ENCODE data around the gene AIPL1.
"Not testable (repeated sequence)": the region's sequence is repeated elsewhere in the genome, so short reads cannot be mapped to it uniquely, and the experiment has no call there.

The AIPL1 gene, protein sequence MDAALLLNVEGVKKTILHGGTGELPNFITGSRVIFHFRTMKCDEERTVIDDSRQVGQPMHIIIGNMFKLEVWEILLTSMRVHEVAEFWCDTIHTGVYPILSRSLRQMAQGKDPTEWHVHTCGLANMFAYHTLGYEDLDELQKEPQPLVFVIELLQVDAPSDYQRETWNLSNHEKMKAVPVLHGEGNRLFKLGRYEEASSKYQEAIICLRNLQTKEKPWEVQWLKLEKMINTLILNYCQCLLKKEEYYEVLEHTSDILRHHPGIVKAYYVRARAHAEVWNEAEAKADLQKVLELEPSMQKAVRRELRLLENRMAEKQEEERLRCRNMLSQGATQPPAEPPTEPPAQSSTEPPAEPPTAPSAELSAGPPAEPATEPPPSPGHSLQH

GRCh38 chr17:6435051-6435450, at the start of gene AIPL1:
TSS of gene AIPL1 (minus strand) at chr17:6435121. CDS start at chr17:6435104, 17 bp downstream.
- no peak for DNase-seq

- no peak for DNase-seq
Measured at GRCh38 chr17:6483507-6483906, 48.6 kb upstream of the AIPL1 start.

DNA sequence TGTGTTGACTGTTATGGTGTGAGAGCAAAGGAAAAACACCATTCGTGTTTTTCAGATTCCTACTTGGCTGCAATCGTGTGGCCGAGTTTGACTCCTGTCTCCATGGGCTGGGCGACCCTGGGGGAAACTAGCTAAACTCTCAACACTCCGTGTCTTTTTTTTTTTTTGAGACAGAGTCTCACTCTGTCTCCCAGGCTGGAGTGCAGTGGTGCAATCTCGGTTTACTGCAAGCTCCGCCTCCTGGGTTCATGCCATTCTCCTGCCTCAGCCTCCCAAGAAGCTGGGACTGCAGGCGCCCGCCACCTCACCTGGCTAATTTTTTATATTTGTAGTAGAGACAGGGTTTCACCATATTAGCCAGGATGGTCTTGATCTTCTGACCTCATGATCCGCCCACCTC, 47.9 kb upstream of the AIPL1 start:
- not testable (repeated sequence) for DNase-seq

DNA sequence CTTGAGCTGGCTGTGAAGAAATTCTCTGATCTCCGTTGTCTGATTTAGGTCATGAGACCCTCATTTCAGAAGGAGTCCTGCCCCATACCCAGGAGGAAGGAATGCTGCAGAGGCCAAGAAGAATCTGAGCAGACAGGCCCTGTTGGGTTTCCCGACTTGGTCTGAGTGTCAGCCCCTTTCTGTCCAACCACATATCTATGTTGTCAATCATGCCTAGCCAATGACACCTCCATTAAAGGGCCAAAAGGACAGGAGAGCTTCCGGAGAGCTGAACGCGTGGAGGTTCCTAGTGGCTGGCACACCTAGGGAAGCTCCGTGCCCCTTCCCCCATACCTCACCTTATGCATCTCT, 47.2 kb upstream of the AIPL1 start:
- no peak for DNase-seq

DNA sequence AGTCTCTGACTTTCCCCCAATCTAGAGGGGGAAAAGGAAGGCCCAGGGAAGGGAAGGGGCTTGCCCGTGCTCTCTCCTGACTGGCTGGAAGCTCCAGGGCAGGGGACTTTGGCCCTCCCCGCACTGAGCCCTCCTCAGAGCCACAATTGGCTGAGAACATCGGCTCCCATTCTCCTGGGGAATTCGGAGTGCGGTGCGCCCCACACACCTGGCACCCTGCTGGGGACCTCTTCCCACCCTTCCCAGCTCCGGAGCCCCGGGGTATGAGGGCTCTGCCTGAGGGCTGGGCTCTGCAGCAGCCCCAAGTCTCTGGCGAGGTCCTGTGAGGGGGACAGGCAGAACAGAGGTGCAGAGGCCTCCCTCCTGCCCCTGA, 45.4 kb upstream of the AIPL1 start:
- DNase-seq: no peak

GRCh38 chr17:6479622-6480302, 44.8 kb upstream of the AIPL1 start:
- DNase-seq: no peak

GRCh38 chr17:6478486-6478885, 43.6 kb upstream of the AIPL1 start:
- no peak for DNase-seq

DNA sequence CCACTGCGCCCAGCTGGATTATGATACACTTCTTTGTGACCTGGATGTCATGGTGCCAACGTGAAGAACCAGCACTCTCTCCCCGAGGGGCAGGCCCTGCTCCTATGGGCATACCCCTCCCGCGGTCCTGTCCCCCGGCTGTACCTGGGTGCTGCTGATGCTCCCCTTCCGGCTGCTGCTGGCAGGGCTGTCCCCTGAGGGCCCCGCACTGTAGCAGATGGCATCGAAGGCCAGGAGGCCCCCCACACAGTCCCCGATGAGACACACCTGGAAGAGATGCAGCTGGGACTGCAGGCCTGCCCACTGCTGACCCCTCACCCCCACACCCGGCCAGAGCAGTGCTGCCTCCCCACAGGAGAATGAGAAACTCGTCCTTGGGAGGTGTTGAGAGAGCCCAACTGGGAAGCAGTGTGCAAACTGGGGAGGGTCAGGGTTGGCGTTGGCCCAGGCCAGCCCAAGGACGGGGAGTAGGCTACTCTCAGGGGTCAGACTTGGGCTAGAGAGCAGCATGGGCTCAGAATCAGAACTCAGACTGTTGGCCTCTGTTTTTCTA, 43.0 kb upstream of the AIPL1 start:
- no peak for DNase-seq

GRCh38 chr17:6476810-6477179, 41.9 kb upstream of the AIPL1 start:
- no peak for DNase-seq

DNA sequence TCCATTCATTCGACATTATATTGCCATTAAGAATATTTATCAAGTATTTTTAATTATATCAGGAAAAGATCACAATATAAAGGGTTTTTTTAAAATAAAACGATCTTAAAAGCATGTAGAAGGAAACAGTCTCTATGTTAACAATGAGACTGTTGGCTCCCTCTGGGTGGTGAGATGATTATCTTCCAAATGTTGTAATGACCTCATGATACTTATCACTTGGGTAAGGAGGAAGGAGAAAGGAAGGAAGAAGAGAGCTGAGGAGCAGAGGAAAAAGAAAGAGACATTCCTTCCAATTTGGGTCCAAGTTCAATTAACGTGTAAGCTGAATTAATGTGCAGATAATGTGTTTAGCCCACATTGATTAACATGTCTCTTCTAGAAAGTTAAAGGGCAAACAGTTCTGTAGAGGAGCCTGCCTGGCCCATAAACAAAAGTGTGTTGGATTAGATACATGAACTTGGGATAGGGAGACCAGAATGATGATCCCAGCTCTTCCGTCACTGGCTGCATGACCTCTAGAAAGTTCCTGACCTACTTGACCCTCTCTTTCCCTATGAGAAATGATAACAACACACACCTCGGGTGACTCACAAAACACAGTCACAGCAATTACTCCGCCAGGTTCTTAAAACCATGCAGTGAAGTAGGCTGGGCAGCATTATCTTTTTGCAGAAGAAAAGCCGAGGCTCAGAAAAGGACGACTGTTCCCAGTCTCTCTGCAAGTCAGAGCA, 41.3 kb upstream of the AIPL1 start:
- no peak for DNase-seq

DNA sequence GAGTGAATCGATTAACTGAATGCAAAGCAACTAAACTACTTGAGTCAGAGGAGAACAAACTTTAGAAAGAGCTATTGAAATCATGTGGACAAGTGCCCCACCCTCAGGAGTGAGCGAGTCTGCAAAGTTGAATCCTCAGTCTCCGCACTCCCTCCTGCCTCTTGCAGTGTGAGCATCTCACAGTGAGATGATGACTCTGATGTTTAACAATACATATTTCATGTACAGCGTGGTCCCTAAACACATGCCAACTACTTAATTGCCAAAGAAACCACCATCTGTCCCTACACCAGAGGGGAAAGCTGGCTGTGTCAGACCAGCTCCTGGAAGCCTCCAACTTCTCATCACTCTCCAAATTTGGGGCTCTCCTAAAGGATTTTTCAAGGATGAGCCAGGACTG, 40.5 kb upstream of the AIPL1 start:
- no peak for DNase-seq

- DNase-seq: no peak
Measured at GRCh38 chr17:6474906-6475305, 40.0 kb upstream of the AIPL1 start.

GRCh38 chr17:6474376-6474775, 39.5 kb upstream of the AIPL1 start:
- DNase-seq: no peak

DNA sequence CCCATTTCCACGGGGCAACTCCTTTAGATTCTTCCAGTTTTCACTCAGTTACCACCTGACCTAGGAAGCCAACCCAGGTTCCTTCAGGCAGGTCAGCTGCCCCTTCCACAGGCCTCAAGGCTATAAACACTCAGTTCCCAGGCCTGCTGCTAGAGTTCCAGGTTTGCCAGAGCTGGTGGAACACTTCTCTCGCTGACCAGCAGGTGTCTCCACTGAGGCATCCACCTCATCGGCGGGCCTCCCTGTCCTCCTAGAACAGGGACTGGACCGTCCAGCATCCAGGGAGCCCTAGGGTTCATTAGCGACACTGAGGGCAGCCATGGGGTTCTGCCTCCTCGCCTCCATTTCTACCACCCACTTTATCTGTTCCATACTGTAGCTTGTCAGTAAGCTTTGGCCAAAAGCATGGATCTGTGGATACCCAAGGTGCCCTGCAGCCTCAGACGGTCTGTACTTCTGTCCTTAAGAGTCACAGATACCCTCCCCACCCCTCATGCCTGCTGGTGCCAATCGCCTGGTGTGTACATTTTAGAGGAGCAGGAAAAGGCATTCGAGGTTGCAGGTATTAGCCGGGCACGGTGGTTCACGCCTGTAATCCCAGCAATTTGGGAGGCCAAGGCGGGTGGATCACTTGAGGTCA, 38.3 kb upstream of the AIPL1 start:
- peak; percentile 86 for DNase-seq

- no peak for DNase-seq
Measured at GRCh38 chr17:6472517-6472916, 37.6 kb upstream of the AIPL1 start.

- no peak for DNase-seq
Measured at GRCh38 chr17:6471531-6472465, 36.9 kb upstream of the AIPL1 start.

DNA sequence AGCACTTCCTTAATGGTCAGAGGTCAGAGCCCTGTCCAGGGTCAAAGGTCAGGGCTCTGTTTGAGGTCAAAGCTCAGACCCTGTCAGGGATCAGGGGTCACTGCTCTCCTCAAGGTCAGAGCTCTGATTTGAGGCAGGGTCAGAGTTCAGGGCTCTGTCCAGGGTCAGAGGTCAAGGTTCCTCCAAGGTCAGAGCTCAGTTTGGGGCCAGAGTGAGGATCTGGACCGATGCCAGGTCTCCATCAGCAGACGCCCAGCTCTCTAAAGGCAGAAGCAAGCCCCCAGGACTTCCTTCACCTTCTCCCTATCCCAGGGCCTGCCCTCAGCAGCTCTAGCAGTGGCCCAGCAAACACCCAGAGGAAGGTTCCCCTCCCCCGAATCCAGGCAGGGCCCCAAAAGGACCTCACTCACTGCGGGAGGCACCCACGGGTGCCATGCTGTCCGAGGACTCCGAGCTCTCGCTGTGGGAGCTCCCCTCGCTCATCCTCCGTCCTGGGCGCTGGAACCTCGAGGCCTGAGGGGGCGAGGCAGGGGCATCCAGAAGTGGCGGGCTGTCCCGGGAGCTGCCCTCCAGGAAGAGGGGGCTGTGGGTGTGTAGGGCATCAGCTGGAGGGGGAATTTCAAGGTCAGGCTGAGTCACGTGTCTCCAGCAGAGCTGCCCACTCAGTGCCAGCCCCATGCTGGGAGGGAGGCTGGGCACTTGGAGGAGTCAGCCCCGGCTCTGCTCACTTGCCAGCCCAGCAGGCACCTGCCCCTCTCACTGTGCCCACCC, 36.0 kb upstream of the AIPL1 start:
- DNase-seq: no peak

- DNase-seq: no peak
Measured at GRCh38 chr17:6470146-6470718, 35.3 kb upstream of the AIPL1 start.

DNA sequence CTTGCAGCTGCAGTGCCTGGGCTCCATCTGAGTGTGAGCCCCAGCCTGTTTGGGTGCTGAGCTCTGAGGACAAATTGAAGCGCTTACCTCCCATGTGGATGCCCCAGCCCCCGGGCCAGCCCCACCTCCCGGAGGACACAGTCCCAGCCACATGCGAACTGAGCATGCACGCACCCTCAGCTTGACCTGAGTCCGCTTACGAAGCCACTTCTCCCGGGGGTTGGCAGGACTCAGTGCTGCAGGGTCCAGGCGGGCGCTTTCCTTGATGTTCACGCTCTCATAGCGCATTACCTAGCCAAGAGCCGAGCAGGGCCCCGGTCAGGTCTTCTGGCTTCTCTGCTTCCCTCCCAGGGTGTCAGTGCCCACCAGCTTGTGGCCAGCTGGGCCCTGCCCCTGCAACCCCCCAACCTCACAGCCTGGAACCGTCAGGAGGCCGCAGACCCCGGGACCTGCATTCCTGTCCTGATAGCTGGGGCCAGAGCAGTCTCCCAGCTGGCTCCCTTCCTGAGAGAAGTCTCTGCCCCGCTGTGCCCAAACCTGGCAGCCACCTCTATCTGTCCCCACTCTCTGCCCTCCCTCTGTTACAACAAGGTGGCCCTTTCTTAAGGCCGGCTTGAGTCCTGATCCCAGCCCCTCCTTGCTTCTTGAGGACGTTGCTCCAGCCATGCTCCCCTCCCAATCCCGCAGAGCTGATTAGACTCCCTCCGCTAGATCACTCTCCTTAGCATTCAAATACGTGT, 33.3 kb upstream of the AIPL1 start:
- DNase-seq: no peak

- DNase-seq: no peak
Measured at GRCh38 chr17:6467567-6467966, 32.6 kb upstream of the AIPL1 start.
